Keratinocyte (primary cell): ENCODE measurements around the gene ZBTB38. TPM values are rescaled to one million over a fixed set of nuclear protein-coding genes. Genes with fewer than 3 reads are reported as not detected.

Experiments used
- DNase-seq: peaks from one replicate; pipeline ENCODE4 v3.0.0-alpha.2; 2011; ENCODE audit warnings: low read depth, missing footprints, low spot score
- FAIRE-seq: peaks from 2 replicates; lab custom pipeline; 2011; peaks lifted over from hg19 to GRCh38; lab: Jason Lieb, UNC
- H2AFZ ChIP-seq: 2 replicates; pipeline ENCODE4 v1.6.0; 2012; ENCODE audit warnings: low read length, control low read depth, inconsistent platforms; ENCODE audit not compliant: control insufficient read depth
- H3K27ac ChIP-seq: 2 replicates; pipeline ENCODE4 v1.5.1; 2011; ENCODE audit warnings: low read length; ENCODE audit not compliant: control insufficient read depth, insufficient read depth
- H3K27me3 ChIP-seq: 3 replicates; pipeline ENCODE4 v1.6.0; 2011; ENCODE audit warnings: low read length; ENCODE audit not compliant: control insufficient read depth, insufficient read depth; ENCODE audit errors: extremely low read depth
- H3K36me3 ChIP-seq, 2 experiments: 2 replicates in 1 of 2; 3 replicates in 1 of 2; pipeline ENCODE4 v1.5.1; 2011; ENCODE audit warnings: low read length in 2 of 2, mild to moderate bottlenecking in 1 of 2; ENCODE audit not compliant: control insufficient read depth in 2 of 2, insufficient read depth in 2 of 2; ENCODE audit errors: extremely low read depth in 1 of 2
- H3K4me1 ChIP-seq: 3 replicates; pipeline ENCODE4 v1.5.1; 2011; ENCODE audit warnings: low read length; ENCODE audit not compliant: control insufficient read depth, insufficient read depth; ENCODE audit errors: extremely low read depth
- H3K4me2 ChIP-seq: 3 replicates; pipeline ENCODE4 v1.6.0; 2011; ENCODE audit warnings: low read depth, low read length; ENCODE audit not compliant: control insufficient read depth, insufficient read depth; ENCODE audit errors: extremely low read depth
- H3K4me3 ChIP-seq, 3 experiments: fragments of 200-600 bp in 1 of 3; sonication (generic) in 1 of 3; 2 replicates in 2 of 3; 3 replicates in 1 of 3; pipeline ENCODE4 v1.5.1; 2011 to 2016; ENCODE audit warnings: low read length in 3 of 3, mild to moderate bottlenecking in 3 of 3, control low read depth in 2 of 3, inconsistent platforms in 1 of 3, low read depth in 1 of 3, mixed read lengths in 1 of 3, mixed run types in 1 of 3, moderate library complexity in 1 of 3; ENCODE audit not compliant: control insufficient read depth in 2 of 3, insufficient read depth in 2 of 3; ENCODE audit errors: extremely low read depth in 1 of 3
- H3K79me2 ChIP-seq: 2 replicates; pipeline ENCODE4 v1.6.0; 2012; ENCODE audit warnings: low read length; ENCODE audit not compliant: control insufficient read depth, insufficient read depth
- H3K9ac ChIP-seq: 3 replicates; pipeline ENCODE4 v1.6.0; 2011; ENCODE audit warnings: low read length; ENCODE audit not compliant: control insufficient read depth, insufficient read depth; ENCODE audit errors: extremely low read depth
- H3K9me1 ChIP-seq: 3 replicates; pipeline ENCODE4 v1.6.0; 2011; ENCODE audit warnings: low read length; ENCODE audit not compliant: control insufficient read depth, insufficient read depth; ENCODE audit errors: extremely low read depth
- H3K9me3 ChIP-seq: 2 replicates; pipeline ENCODE4 v1.5.1; 2012; ENCODE audit warnings: low read depth, low read length; ENCODE audit not compliant: control insufficient read depth
- H4K20me1 ChIP-seq: 3 replicates; pipeline ENCODE4 v1.6.0; 2011; ENCODE audit warnings: low read length; ENCODE audit not compliant: control insufficient read depth, insufficient read depth; ENCODE audit errors: extremely low read depth
- CTCF ChIP-seq, 3 experiments: IDR thresholded peaks in 1 of 3; conservative IDR thresholded peaks in 1 of 3; optimal IDR thresholded peaks in 1 of 3; 2 replicates in 2 of 3; 3 replicates in 1 of 3; pipeline versions ENCODE3 to v1.5.1; 2011; ENCODE audit warnings: low read length in 3 of 3, mild to moderate bottlenecking in 3 of 3, moderate library complexity in 2 of 3, control low read depth in 1 of 3, inconsistent platforms in 1 of 3; ENCODE audit not compliant: insufficient read depth in 2 of 3; ENCODE audit errors: extremely low read depth in 1 of 3
- EZH2 ChIP-seq: IDR thresholded peaks from one replicate; pipeline ENCODE4 v1.6.1; 2012; ENCODE audit warnings: inconsistent platforms, mild to moderate bottlenecking, low read length, moderate library complexity
- dilution Hi-C: fragments of 300-500 bp; cut with MboI; formaldehyde crosslinking; loops from one replicate; pipeline ENCODE4 v1.7.0; 2020; ENCODE audit warnings: low sequenced_read_pairs; ENCODE audit not compliant: extremely low pct_ligation_motif_present
- polyA plus RNA-seq, 5 experiments: library from polyadenylated mRNA; depleted of rRNA in 3 of 5; stranded (reverse) in 3 of 5; stranded (forward) in 1 of 5; unstranded in 1 of 5; fragments of >200 nt; gene quantifications; 1 replicate in 1 of 5; 2 replicates in 3 of 5; 3 replicates in 1 of 5; pipeline versions ENCODE4 v1.2.1 to v1.2.3, GENCODE V29; 2011 to 2012; ENCODE audit warnings: missing spikeins in 2 of 5, low read depth in 1 of 5, low replicate concordance in 1 of 5

Gene ZBTB38
- polyA plus RNA-seq, 1 donor (not counting 4 experiments of a cell fraction or from before 2014, with no cell fraction given), result 34.9 TPM

- FAIRE-seq, result peak; percentile 9
- peak; percentile 79 for DNase-seq
- H3K4me1 ChIP-seq, result peaks cover 80% of the 10 kb centered on the region
These were observed 38.7 kb downstream of the ZBTB38 start for GRCh38 chr3:141407047-141407446.

GRCh38 chr3:141407825-141408224 lies 39.5 kb downstream of the ZBTB38 start:
- Histone ChIP-seq H3K79me2 (peaks cover 53% of the 10 kb centered on the region), H3K9ac (no peak overlapping the region), H3K4me1 (peaks cover 88% of the 10 kb centered on the region), H3K9me3 (no peaks in the 10 kb centered on the region), H3K9me1 (no peaks in the 10 kb centered on the region), H2AFZ (no peak overlapping the region), H3K27me3 (no peaks in the 10 kb centered on the region), H3K4me3 (no peak overlapping the region), H3K36me3 (peaks cover 13 to 23% of the 10 kb centered on the region in 2 experiments), H3K4me2 (no peak overlapping the region), H3K27ac (peak overlapping the region; percentile 78), H4K20me1 (no peaks in the 10 kb centered on the region)
- FAIRE-seq (no peak), DNase-seq (no peak)
- dilution Hi-C loops, result no loop called here
- TF ChIP-seq EZH2 (no peak), CTCF (optimal IDR thresholded peaks at IDR 0.05 in 1 of 3, IDR thresholded peaks at IDR 0.05 in 1 of 3, conservative IDR thresholded peaks at IDR 0.05 in 1 of 3; ENCODE audit: extremely low read depth in 1 of 3, insufficient read depth in 2 of 3, low read length in 3 of 3) (no peak)

More at GRCh38 chr3:141407047-141407446, 38.7 kb downstream of the ZBTB38 start:
- Histone ChIP-seq H2AFZ (no peak overlapping the region), H3K79me2 (peaks cover 49% of the 10 kb centered on the region), H3K9me1 (no peaks in the 10 kb centered on the region), H3K9ac (no peak overlapping the region), H3K36me3 (peaks cover 13 to 23% of the 10 kb centered on the region in 2 experiments), H3K4me2 (peak overlapping the region; percentile 23), H3K27me3 (no peaks in the 10 kb centered on the region), H3K4me3 (no peak overlapping the region), H3K9me3 (no peaks in the 10 kb centered on the region), H4K20me1 (no peaks in the 10 kb centered on the region), H3K27ac (peak overlapping the region; percentile 78)
- TF ChIP-seq EZH2, result no peak
- TF ChIP-seq CTCF (optimal IDR thresholded peaks at IDR 0.05 in 1 of 3, IDR thresholded peaks at IDR 0.05 in 1 of 3, conservative IDR thresholded peaks at IDR 0.05 in 1 of 3; ENCODE audit: extremely low read depth in 1 of 3, insufficient read depth in 2 of 3, low read length in 3 of 3), result no peak
- dilution Hi-C loops, result no loop called here
